GM12878 (cell line): ENCODE results near the gene MYBBP1A. TPM values are rescaled to one million over a fixed set of nuclear protein-coding genes. Genes with fewer than 3 reads are reported as not detected.
A peak's percentile ranks its signal among the peaks of the same experiment; 100 is the strongest.

Source experiments
- ATAC-seq: fragments of 200-7000 bp; cut with Tn5 transposase; 3 replicates; pipeline ENCODE4 v1.9.1; 2020; ENCODE audit warnings: mild to moderate bottlenecking, moderate library complexity
- BruUV-seq: library from RNA; stranded (reverse); fragments of 400-500 nt; replicated peaks from 2 replicates; lab custom pipeline; 2021; lab: Mats Ljungman, UMichigan
- CTCF ChIA-PET: fragments of 300-600 bp; sonication (Branson Sonifier 250); formaldehyde crosslinking; extraction: SDS; loops from one replicate; lab custom pipeline; 2021; ENCODE audit warnings: inconsistent platforms; lab: Yijun Ruan, JAX
- POLR2A ChIA-PET: fragments of 350-600 bp; formaldehyde crosslinking; extraction: SDS; loops from one replicate; lab custom pipeline; 2021; ENCODE audit warnings: inconsistent platforms; lab: Charles Lee
- RAD21 ChIA-PET: fragments of 300-600 bp; sonication (Branson Sonifier 250); formaldehyde crosslinking; loops from one replicate; lab custom pipeline; 2023; ENCODE audit warnings: antibody characterized with exemption; ENCODE audit not compliant: unreplicated experiment; lab: Charles Lee
- SMC1A ChIA-PET: fragments of 300-600 bp; sonication (Branson Sonifier 250); formaldehyde crosslinking; loops from one replicate; lab custom pipeline; 2023; ENCODE audit not compliant: unreplicated experiment, uncharacterized antibody; lab: Charles Lee
- DNase-seq: peaks from one replicate; pipeline ENCODE4 v3.0.0-alpha.2; 2011; ENCODE audit warnings: low read depth, low spot score
- FAIRE-seq: peaks from 3 replicates; lab custom pipeline; 2011; peaks lifted over from hg19 to GRCh38; lab: Jason Lieb, UNC
- H2AFZ ChIP-seq: 2 replicates; pipeline ENCODE4 v1.6.0; 2011; ENCODE audit warnings: low read depth, low read length, control low read depth; ENCODE audit not compliant: control insufficient read depth
- H3K27ac ChIP-seq: 2 replicates; pipeline ENCODE4 v1.5.1; 2011; ENCODE audit warnings: control low read depth; ENCODE audit not compliant: control insufficient read depth, insufficient read depth
- H3K27me3 ChIP-seq, 2 experiments: replicated peaks in 1 of 2; 2 replicates each; pipeline versions ENCODE4 v1.6.0 to v1.6.1; 2011; ENCODE audit warnings: low read length in 1 of 2; ENCODE audit not compliant: control insufficient read depth in 2 of 2, insufficient read depth in 2 of 2
- H3K36me3 ChIP-seq, 2 experiments: 2 replicates each; pipeline ENCODE4 v1.5.1; 2011; ENCODE audit warnings: low read length in 1 of 2; ENCODE audit not compliant: control insufficient read depth in 2 of 2, insufficient read depth in 2 of 2
- H3K4me1 ChIP-seq: 2 replicates; pipeline ENCODE4 v1.6.1; 2011; ENCODE audit warnings: mild to moderate bottlenecking, low read length, moderate library complexity, mixed read lengths; ENCODE audit not compliant: control insufficient read depth, insufficient read depth
- H3K4me2 ChIP-seq: 2 replicates; pipeline ENCODE4 v1.6.0; 2011; ENCODE audit warnings: control low read depth; ENCODE audit not compliant: control insufficient read depth, insufficient read depth
- H3K4me3 ChIP-seq: fragments of 200-600 bp; sonication (generic); 2 replicates; pipeline ENCODE4 v1.5.1; 2016
- H3K79me2 ChIP-seq: 2 replicates; pipeline ENCODE4 v1.6.0; 2011; ENCODE audit warnings: low read length; ENCODE audit not compliant: control insufficient read depth, insufficient read depth
- H3K9ac ChIP-seq: 2 replicates; pipeline ENCODE4 v1.8.0; 2011; ENCODE audit warnings: low read length, control low read depth, mixed read lengths; ENCODE audit not compliant: control insufficient read depth, insufficient read depth
- H3K9me3 ChIP-seq: replicated peaks from 3 replicates; pipeline ENCODE4 v1.5.1; 2011; ENCODE audit warnings: mild to moderate bottlenecking, low read length; ENCODE audit not compliant: control insufficient read depth, insufficient read depth
- H4K20me1 ChIP-seq: 2 replicates; pipeline ENCODE4 v1.6.0; 2011; ENCODE audit not compliant: control insufficient read depth, insufficient read depth
- ATF7 ChIP-seq: fragments of 450-650 bp; IDR thresholded peaks from 2 replicates; pipeline ENCODE4 v1.6.1; 2016; ENCODE audit warnings: low read depth, mild to moderate bottlenecking
- BHLHE40 ChIP-seq, 2 experiments: fragments of 450-650 bp in 1 of 2; IDR thresholded peaks; 2 replicates each; pipeline ENCODE4 v1.6.1; 2011 to 2017; ENCODE audit warnings: low read depth in 2 of 2, borderline replicate concordance in 1 of 2, improper control_type of control experiment in 1 of 2, low read length in 1 of 2, mild to moderate bottlenecking in 1 of 2
- CHD4 ChIP-seq: fragments of 200-600 bp; sonication (generic); IDR thresholded peaks from 2 replicates; pipeline ENCODE4 v1.6.1; 2016; ENCODE audit warnings: mild to moderate bottlenecking
- CREB1 ChIP-seq: IDR thresholded peaks from 2 replicates; pipeline ENCODE4 v1.6.1; 2012; ENCODE audit warnings: low read depth, mild to moderate bottlenecking, inconsistent platforms
- IKZF1 ChIP-seq: fragments of 450-650 bp; conservative IDR thresholded peaks from 2 replicates; pipeline ENCODE4 v1.6.1; 2017; ENCODE audit warnings: antibody characterized with exemption, mild to moderate bottlenecking
- MYC ChIP-seq: IDR thresholded peaks from 2 replicates; pipeline ENCODE4 v1.6.1; 2011; ENCODE audit warnings: mild to moderate bottlenecking, low read length, moderate library complexity, inconsistent platforms; ENCODE audit not compliant: insufficient read depth, insufficient replicate concordance, insufficient read length, severe bottlenecking
- NR2F1 ChIP-seq: fragments of 450-650 bp; conservative IDR thresholded peaks from 2 replicates; pipeline ENCODE4 v1.6.1; 2017; ENCODE audit warnings: mild to moderate bottlenecking
- PAX5 ChIP-seq: IDR thresholded peaks from 2 replicates; pipeline ENCODE4 v1.6.1; 2011; ENCODE audit warnings: low read depth, low read length, borderline replicate concordance
- RAD51 ChIP-seq: fragments of 450-650 bp; IDR thresholded peaks from 2 replicates; pipeline ENCODE4 v1.6.1; 2016; ENCODE audit warnings: moderate library complexity, mild to moderate bottlenecking, inconsistent platforms
- RCOR1 ChIP-seq: conservative IDR thresholded peaks from 2 replicates; pipeline ENCODE4 v1.6.1; 2012; ENCODE audit warnings: low read depth, low read length, improper control_type of control experiment
- RELA ChIP-seq: fragments of 450-650 bp; IDR thresholded peaks from 2 replicates; pipeline ENCODE4 v1.8.0; 2014; ENCODE audit warnings: borderline replicate concordance; ENCODE audit not compliant: partially characterized antibody
- RUNX3 ChIP-seq: IDR thresholded peaks from 2 replicates; pipeline ENCODE4 v1.6.1; 2012; ENCODE audit warnings: low read length, inconsistent platforms
- SMC3 ChIP-seq: IDR thresholded peaks from 2 replicates; pipeline ENCODE4 v1.6.1; 2011; ENCODE audit warnings: low read length, improper control_type of control experiment, borderline replicate concordance
- SREBF2 ChIP-seq: IDR thresholded peaks from 2 replicates; pipeline ENCODE4 v1.6.1; 2012; ENCODE audit warnings: mild to moderate bottlenecking, low read length
- WGBS: methylation state at CpG from one replicate; pipeline ENCODE4 v1.1.6; 2016; ENCODE audit warnings: low lambda C conversion rate; ENCODE audit not compliant: insufficient replicate concordance, insufficient coverage; ENCODE audit errors: missing lambda C conversion rate; 5-methylcytosine and 5-hydroxymethylcytosine counted together
- in situ Hi-C: fragments of 300-500 bp; cut with MboI; formaldehyde crosslinking; loops from 9 replicates; pipeline ENCODE4 v1.14.3; 2018; ENCODE audit warnings: mixed read lengths
- intact Hi-C: fragments of 100-400 bp; cut with micrococcal nuclease; formaldehyde crosslinking; loops from one replicate; pipeline ENCODE4 v1.14.2; 2022; ENCODE audit not compliant: unreplicated experiment
- polyA plus RNA-seq, 11 experiments: library from polyadenylated mRNA; depleted of rRNA in 4 of 11; unstranded in 6 of 11; stranded (reverse) in 5 of 11; fragments of >200 nt; fragmentation: Nextera tagmentation in 4 of 11; fragmentation: Illumina TruSeq in 1 of 11; extraction: Ambion mirVana in 4 of 11; extraction: Trizol in 1 of 11; gene quantifications; 1 replicate in 1 of 11; 2 replicates in 10 of 11; pipeline versions ENCODE4 v1.2.1 to v1.2.3, GENCODE V29; 2011 to 2016; ENCODE audit warnings: inconsistent platforms in 2 of 11, missing spikeins in 2 of 11, low read depth in 1 of 11
- total RNA-seq, 4 experiments: library from RNA; depleted of rRNA in 3 of 4; stranded (reverse); fragments of >200 nt in 3 of 4; fragmentation: Illumina TruSeq in 1 of 4; extraction: Trizol in 1 of 4; gene quantifications; 2 replicates each; pipeline versions ENCODE4 v1.2.1 to v1.2.3, GENCODE V29; 2013 to 2021
- TF ChIP-seq, protein P1 (sequence below): IDR thresholded peaks from 2 replicates; pipeline ENCODE4 v1.6.1; 2011; ENCODE audit warnings: borderline replicate concordance, low read depth, mild to moderate bottlenecking, moderate library complexity, mixed read lengths, low read length; ENCODE audit not compliant: insufficient read depth; ENCODE audit errors: extremely low read length
- TF ChIP-seq, protein P2 (sequence below): IDR thresholded peaks from 2 replicates; pipeline ENCODE4 v1.6.1; 2011; ENCODE audit warnings: borderline replicate concordance, low read depth, mild to moderate bottlenecking, moderate library complexity, low read length; ENCODE audit not compliant: insufficient read depth, poor library complexity, severe bottlenecking
- TF ChIP-seq, protein P3 (sequence below): fragments of 450-650 bp; IDR thresholded peaks from 2 replicates; pipeline ENCODE4 v1.6.1; 2016; ENCODE audit warnings: mild to moderate bottlenecking

MYBBP1A gene
- total and polyA plus RNA-seq, 10 of the 15 experiments (the other 5 are each of a cell fraction or from before 2014, with no cell fraction given), result 2.5 to 121 (median 71.6) TPM

DNA sequence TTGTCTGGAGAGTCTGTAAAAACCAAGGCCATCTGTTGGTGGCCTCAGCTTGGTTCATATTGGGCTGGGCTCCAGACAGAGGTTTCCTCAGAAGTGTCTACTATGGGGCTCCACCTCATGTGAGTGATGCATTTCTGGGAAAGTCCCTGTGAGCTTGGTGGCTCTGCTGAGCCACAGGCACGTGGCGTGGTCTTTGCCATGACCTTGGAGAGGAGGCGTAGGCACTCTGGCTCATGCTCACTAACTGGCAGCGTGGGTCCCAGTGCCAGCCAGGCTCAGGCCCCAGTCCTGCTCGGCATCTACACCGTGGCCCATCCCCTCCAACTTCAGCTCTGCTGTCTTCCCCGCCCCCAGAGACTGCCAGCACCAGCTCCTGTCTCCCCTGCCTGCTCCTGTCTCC lies 18.5 kb upstream of the MYBBP1A start:
- peaks cover 6% of the 10 kb centered on the region; the same call in 1 of the 2 replicates for H3K4me1 ChIP-seq
- ChIA-PET RAD21 (interaction anchor here (0.6 kb wide), 1 partner anchor 16 kb away, joined by 3 read pairs; no protein-coding TSS in a partner anchor), SMC1A (no interaction called here), POLR2A (no interaction called here), CTCF (interaction anchor here (1.0 to 1.1 kb wide), 2 partner anchors 9 to 51 kb away, joined by 3 read pairs; no protein-coding TSS in a partner anchor)
- H3K9ac ChIP-seq, result no peak overlapping the region
- BruUV-seq, result no TSS peak
- H3K27ac ChIP-seq, result no peak overlapping the region
- DNase-seq (no peak), ATAC-seq (peak; percentile 93), FAIRE-seq (no peak)
- TF ChIP-seq, protein P1, sequence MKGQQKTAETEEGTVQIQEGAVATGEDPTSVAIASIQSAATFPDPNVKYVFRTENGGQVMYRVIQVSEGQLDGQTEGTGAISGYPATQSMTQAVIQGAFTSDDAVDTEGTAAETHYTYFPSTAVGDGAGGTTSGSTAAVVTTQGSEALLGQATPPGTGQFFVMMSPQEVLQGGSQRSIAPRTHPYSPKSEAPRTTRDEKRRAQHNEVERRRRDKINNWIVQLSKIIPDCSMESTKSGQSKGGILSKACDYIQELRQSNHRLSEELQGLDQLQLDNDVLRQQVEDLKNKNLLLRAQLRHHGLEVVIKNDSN, result peak; percentile 35
- peak; percentile 87 to 94 for TF ChIP-seq BHLHE40 (IDR thresholded peaks at IDR 0.05; ENCODE audit: borderline replicate concordance in 1 of 2, low read depth in 2 of 2, low read length in 1 of 2)
- TF ChIP-seq, protein P2, sequence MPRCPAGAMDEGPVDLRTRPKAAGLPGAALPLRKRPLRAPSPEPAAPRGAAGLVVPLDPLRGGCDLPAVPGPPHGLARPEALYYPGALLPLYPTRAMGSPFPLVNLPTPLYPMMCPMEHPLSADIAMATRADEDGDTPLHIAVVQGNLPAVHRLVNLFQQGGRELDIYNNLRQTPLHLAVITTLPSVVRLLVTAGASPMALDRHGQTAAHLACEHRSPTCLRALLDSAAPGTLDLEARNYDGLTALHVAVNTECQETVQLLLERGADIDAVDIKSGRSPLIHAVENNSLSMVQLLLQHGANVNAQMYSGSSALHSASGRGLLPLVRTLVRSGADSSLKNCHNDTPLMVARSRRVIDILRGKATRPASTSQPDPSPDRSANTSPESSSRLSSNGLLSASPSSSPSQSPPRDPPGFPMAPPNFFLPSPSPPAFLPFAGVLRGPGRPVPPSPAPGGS, result peak; percentile 63
- TF ChIP-seq RCOR1, result no peak
- no peak for TF ChIP-seq CHD4
- TF ChIP-seq ATF7, result no peak
- no peak for TF ChIP-seq SMC3
- 0 out of 2 replicates have a peak, but pooled peaks have one; percentile 20 for TF ChIP-seq RAD51
- TF ChIP-seq IKZF1, result peak; percentile 38
- TF ChIP-seq SREBF2, result no peak
- peak; percentile 49; the same call in 1 of the 2 replicates for TF ChIP-seq RUNX3
- no peak for TF ChIP-seq MYC
- TF ChIP-seq, protein P3, sequence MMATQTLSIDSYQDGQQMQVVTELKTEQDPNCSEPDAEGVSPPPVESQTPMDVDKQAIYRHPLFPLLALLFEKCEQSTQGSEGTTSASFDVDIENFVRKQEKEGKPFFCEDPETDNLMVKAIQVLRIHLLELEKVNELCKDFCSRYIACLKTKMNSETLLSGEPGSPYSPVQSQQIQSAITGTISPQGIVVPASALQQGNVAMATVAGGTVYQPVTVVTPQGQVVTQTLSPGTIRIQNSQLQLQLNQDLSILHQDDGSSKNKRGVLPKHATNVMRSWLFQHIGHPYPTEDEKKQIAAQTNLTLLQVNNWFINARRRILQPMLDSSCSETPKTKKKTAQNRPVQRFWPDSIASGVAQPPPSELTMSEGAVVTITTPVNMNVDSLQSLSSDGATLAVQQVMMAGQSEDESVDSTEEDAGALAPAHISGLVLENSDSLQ, result 0 out of 2 replicates have a peak, but pooled peaks have one; percentile 10
- peak; percentile 73 for TF ChIP-seq RELA
- TF ChIP-seq CREB1, result no peak
- 0 out of 2 replicates have a peak, but pooled peaks have one; percentile 18 for TF ChIP-seq PAX5
- peak; percentile 46; the same call in 1 of the 2 replicates for TF ChIP-seq NR2F1
- no peak overlapping the region for H3K4me2 ChIP-seq
- no peaks in the 10 kb centered on the region for H3K79me2 ChIP-seq
- intact Hi-C loops, result no loop called here
- H3K36me3 ChIP-seq, result no peaks in the 10 kb centered on the region
- WGBS, result 17% methylated on average over 7 of the region's 7 CpGs
- H4K20me1 ChIP-seq, result no peaks in the 10 kb centered on the region
- H3K27me3 ChIP-seq, result no peaks in the 10 kb centered on the region; a peak in 1 of 4 replicates
- in situ Hi-C loops, result no loop called here
- H3K4me3 ChIP-seq, result no peak overlapping the region
- no peaks in the 10 kb centered on the region for H3K9me3 ChIP-seq
- H2AFZ ChIP-seq, result peak overlapping the region; percentile 3; the same call in 1 of the 2 replicates
